Subcutaneous adipose tissue (tissue), 4 donors: ENCODE data around the gene EMID1. TPM values are rescaled to one million over a fixed set of nuclear protein-coding genes. Genes with fewer than 3 reads are reported as not detected.

Experiments used
- CTCF ChIP-seq: fragments of 450-650 bp; IDR thresholded peaks from one replicate; pipeline ENCODE4 v1.5.1; 2016; ENCODE audit warnings: low read depth, mild to moderate bottlenecking, control low read depth, antibody characterized with exemption, moderate library complexity
- total RNA-seq, 4 donors: library from RNA; depleted of rRNA; stranded (reverse); fragments of >200 nt; gene quantifications; one replicate each; pipeline ENCODE4 v1.1.0, GENCODE V29; 2016

Gene EMID1
- total RNA-seq, 4 donors from 2014 or later: 0.17 to 1.3 (median 0.94) TPM; not detected in 1

GRCh38 chr22:29217827-29218757, 12.4 kb downstream of the EMID1 start:
- TF ChIP-seq CTCF: no peak

DNA sequence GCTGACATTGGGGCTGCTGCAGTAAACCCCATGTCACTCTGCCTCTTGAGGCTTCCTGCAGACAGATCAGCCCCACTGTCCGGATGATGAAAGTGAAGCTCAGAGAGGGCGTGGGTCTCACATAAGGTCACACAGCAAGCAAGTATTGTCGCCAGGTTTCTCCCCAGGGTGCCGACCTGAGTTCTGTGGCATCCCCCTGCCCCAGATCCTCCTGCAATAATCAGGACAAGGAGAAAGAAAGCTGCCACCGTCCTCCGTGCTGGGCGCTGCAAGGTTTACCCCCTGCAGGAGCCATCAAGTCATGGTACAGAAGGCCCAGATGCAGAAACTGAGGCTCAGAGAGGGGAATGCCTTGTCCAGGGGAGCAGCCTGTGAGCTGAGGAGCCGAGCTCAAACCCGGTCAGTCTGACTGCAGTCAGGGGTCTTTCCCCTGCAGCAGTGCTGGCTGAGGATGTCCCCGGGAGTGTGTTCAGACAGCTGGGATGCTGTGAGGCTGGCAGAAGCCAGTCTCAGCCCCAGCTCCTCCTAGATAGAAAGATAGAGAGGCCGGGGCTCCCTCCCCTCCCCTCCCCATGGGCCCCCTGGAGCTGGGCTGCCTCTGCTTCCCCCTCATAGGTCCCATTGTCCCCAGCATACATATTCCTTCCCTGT, 13.2 kb downstream of the EMID1 start:
- TF ChIP-seq CTCF: no peak

DNA sequence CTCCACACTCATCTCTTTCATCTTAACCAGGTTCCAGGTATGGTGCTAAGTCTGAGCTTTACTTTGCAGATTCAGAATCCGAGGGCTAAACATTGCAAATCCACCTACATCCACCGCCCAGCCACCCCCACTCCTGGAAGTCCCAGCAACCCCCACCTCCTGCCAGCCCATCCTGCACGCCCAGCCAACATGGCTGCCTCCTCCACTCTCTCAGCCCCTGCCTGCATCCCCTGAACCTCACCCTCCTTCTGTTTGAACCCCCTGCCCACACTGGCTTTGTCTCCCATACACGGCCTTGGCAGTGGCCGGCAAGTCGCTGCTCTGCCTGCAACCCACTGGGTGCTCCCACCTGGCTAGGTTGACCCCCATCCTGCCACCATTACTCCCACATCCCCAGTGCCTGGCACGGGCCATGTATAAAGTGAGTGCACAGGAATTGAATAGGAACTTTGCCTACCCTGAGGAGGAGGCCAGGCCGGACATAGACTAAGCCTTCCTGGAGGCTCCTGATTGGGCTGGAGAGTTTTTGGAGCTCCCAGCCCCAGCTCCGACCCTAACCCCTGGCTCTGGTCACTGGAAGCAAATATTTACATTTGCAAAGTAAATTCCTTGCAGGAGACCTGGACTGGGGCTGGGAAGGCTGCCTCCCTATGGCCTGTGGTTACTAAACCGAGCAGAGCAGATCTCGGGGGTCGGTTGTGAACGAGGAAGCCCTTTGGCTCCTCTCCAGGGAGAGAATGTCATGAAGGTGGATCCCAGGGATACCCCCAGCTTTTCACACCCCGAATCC, 14.4 kb downstream of the EMID1 start:
- no peak for TF ChIP-seq CTCF

- TF ChIP-seq CTCF: no peak
These were observed 18.6 kb downstream of the EMID1 start for GRCh38 chr22:29224121-29224858.

- TF ChIP-seq CTCF: no peak
These were observed 19.2 kb downstream of the EMID1 start for GRCh38 chr22:29224859-29225410.

- no peak for TF ChIP-seq CTCF
These were observed 19.9 kb downstream of the EMID1 start for GRCh38 chr22:29225422-29226090.
